Karpas-422 (cell line): ENCODE measurements around the gene OSBPL8. TPM values are rescaled to one million over a fixed set of nuclear protein-coding genes. Genes with fewer than 3 reads are reported as not detected.
"Not testable (repeated sequence)": the region's sequence is repeated elsewhere in the genome, so short reads cannot be mapped to it uniquely, and the experiment has no call there.

Source experiments
- DNase-seq: peaks from one replicate; pipeline ENCODE4 v3.0.0-alpha.2; 2015
- H2AFZ ChIP-seq: fragments of 200-600 bp; sonication (generic); 2 replicates; pipeline ENCODE4 v1.6.1; 2014; ENCODE audit warnings: antibody characterized with exemption, low read length, mixed read lengths
- H3K27ac ChIP-seq: fragments of 200-600 bp; sonication (generic); 2 replicates; pipeline ENCODE4 v1.5.1; 2014; ENCODE audit warnings: mild to moderate bottlenecking, low read length, moderate library complexity
- H3K27me3 ChIP-seq: fragments of 200-600 bp; sonication (generic); 2 replicates; pipeline ENCODE4 v1.6.1; 2014; ENCODE audit warnings: low read length, mixed read lengths
- H3K36me3 ChIP-seq: fragments of 200-600 bp; sonication (generic); 2 replicates; pipeline ENCODE4 v1.6.1; 2014; ENCODE audit warnings: low read length, mixed read lengths; ENCODE audit not compliant: insufficient read depth
- H3K4me1 ChIP-seq: fragments of 200-600 bp; sonication (generic); 2 replicates; pipeline ENCODE4 v1.6.1; 2014; ENCODE audit warnings: mild to moderate bottlenecking, low read length, mixed read lengths
- H3K4me2 ChIP-seq: fragments of 200-600 bp; sonication (generic); 2 replicates; pipeline ENCODE4 v1.6.1; 2014; ENCODE audit warnings: low read length, low read depth, mild to moderate bottlenecking; ENCODE audit not compliant: poor library complexity, severe bottlenecking
- H3K4me3 ChIP-seq: fragments of 200-600 bp; sonication (generic); 2 replicates; pipeline ENCODE4 v1.5.1; 2014; ENCODE audit warnings: mild to moderate bottlenecking, antibody characterized with exemption, low read length, mixed read lengths
- H3K79me2 ChIP-seq: fragments of 200-600 bp; sonication (generic); 2 replicates; pipeline ENCODE4 v1.6.1; 2014; ENCODE audit warnings: mild to moderate bottlenecking, low read length, mixed read lengths
- H3K9ac ChIP-seq: fragments of 200-600 bp; sonication (generic); 2 replicates; pipeline ENCODE4 v1.6.0; 2014; ENCODE audit warnings: low read length
- H3K9me2 ChIP-seq: fragments of 200-600 bp; sonication (generic), shearing (Covaris generic); replicated peaks from 2 replicates; pipeline ENCODE4 v1.6.0; 2014; ENCODE audit warnings: mild to moderate bottlenecking, low read length, moderate library complexity; ENCODE audit not compliant: insufficient read depth
- H3K9me3 ChIP-seq: fragments of 300-700, 200-600 bp; sonication (generic); 2 replicates; pipeline ENCODE4 v1.6.1; 2014; ENCODE audit warnings: low read length, mixed read lengths
- H4K20me1 ChIP-seq: fragments of 200-600 bp; sonication (generic); 2 replicates; pipeline ENCODE4 v1.6.1; 2014; ENCODE audit warnings: mild to moderate bottlenecking, antibody characterized with exemption, low read length, low read depth; ENCODE audit not compliant: insufficient read depth
- total RNA-seq: library from RNA; depleted of rRNA; stranded (reverse); fragments of >200 nt; shearing (Covaris generic); gene quantifications from 2 replicates; pipeline ENCODE4 v1.2.3, GENCODE V29; 2014; ENCODE audit warnings: low replicate concordance

Gene OSBPL8
- total RNA-seq, 1 experiment from 2014 or later: 116 TPM

GRCh38 chr12:76379261-76379660, 180.3 kb downstream of the OSBPL8 start:
- no peaks in the 10 kb centered on the region for H3K4me1 ChIP-seq
- no peaks in the 10 kb centered on the region for H3K9me2 ChIP-seq
- no peak overlapping the region for H3K9ac ChIP-seq
- no peaks in the 10 kb centered on the region for H3K9me3 ChIP-seq
- H3K36me3 ChIP-seq: peaks cover 70% of the 10 kb centered on the region
- DNase-seq: no peak
- H4K20me1 ChIP-seq: no peaks in the 10 kb centered on the region
- H2AFZ ChIP-seq: no peak overlapping the region
- H3K27me3 ChIP-seq: no peaks in the 10 kb centered on the region
- no peak overlapping the region for H3K4me2 ChIP-seq
- 0 out of 2 replicates have a peak, but pooled peaks cover 1% of the 10 kb centered on the region for H3K79me2 ChIP-seq
- H3K4me3 ChIP-seq: no peak overlapping the region
- no peak overlapping the region for H3K27ac ChIP-seq

GRCh38 chr12:76376876-76377275, 182.7 kb downstream of the OSBPL8 start:
- not testable (repeated sequence) for DNase-seq, H3K9me3 ChIP-seq, H3K27ac ChIP-seq, H2AFZ ChIP-seq, H3K4me2 ChIP-seq, H3K4me1 ChIP-seq, H3K4me3 ChIP-seq, H3K27me3 ChIP-seq, H3K9me2 ChIP-seq, H4K20me1 ChIP-seq, H3K9ac ChIP-seq, H3K79me2 ChIP-seq
- H3K36me3 ChIP-seq: peaks cover 79% of the 10 kb centered on the region

- Histone ChIP-seq H2AFZ (no peak overlapping the region), H3K9me3 (no peaks in the 10 kb centered on the region), H3K27ac (no peak overlapping the region), H3K79me2 (0 out of 2 replicates have a peak, but pooled peaks cover 2% of the 10 kb centered on the region), H4K20me1 (no peaks in the 10 kb centered on the region), H3K36me3 (peaks cover 79% of the 10 kb centered on the region), H3K9me2 (no peaks in the 10 kb centered on the region), H3K4me1 (no peaks in the 10 kb centered on the region), H3K9ac (no peak overlapping the region), H3K4me3 (no peak overlapping the region), H3K4me2 (no peak overlapping the region), H3K27me3 (no peaks in the 10 kb centered on the region)
- no peak for DNase-seq
These were observed 183.6 kb downstream of the OSBPL8 start for GRCh38 chr12:76375939-76376338.

GRCh38 chr12:76375470-76375869, 184.1 kb downstream of the OSBPL8 start:
- Histone ChIP-seq H3K79me2 (0 out of 2 replicates have a peak, but pooled peaks cover 2% of the 10 kb centered on the region), H3K4me2 (no peak overlapping the region), H3K4me1 (no peaks in the 10 kb centered on the region), H3K9me2 (no peaks in the 10 kb centered on the region), H3K27me3 (no peaks in the 10 kb centered on the region), H2AFZ (no peak overlapping the region), H3K9ac (no peak overlapping the region), H3K27ac (no peak overlapping the region), H4K20me1 (no peaks in the 10 kb centered on the region), H3K9me3 (no peaks in the 10 kb centered on the region), H3K36me3 (peaks cover 79% of the 10 kb centered on the region), H3K4me3 (no peak overlapping the region)
- DNase-seq: no peak

- no peak for DNase-seq
- Histone ChIP-seq H3K36me3 (peaks cover 82% of the 10 kb centered on the region), H3K4me3 (no peak overlapping the region)
These were observed 185.1 kb downstream of the OSBPL8 start for GRCh38 chr12:76374386-76375020.

GRCh38 chr12:76368230-76368629, 191.3 kb downstream of the OSBPL8 start:
- Histone ChIP-seq H2AFZ (no peak overlapping the region), H3K79me2 (no peaks in the 10 kb centered on the region), H3K27ac (no peak overlapping the region), H3K36me3 (peaks cover 73% of the 10 kb centered on the region), H3K4me2 (no peak overlapping the region), H3K9me2 (no peaks in the 10 kb centered on the region), H3K9me3 (no peaks in the 10 kb centered on the region), H3K27me3 (no peaks in the 10 kb centered on the region), H3K4me3 (no peak overlapping the region), H3K4me1 (no peaks in the 10 kb centered on the region), H4K20me1 (no peaks in the 10 kb centered on the region), H3K9ac (no peak overlapping the region)
- DNase-seq: no peak

More at GRCh38 chr12:76374386-76375020, 185.1 kb downstream of the OSBPL8 start:
- Histone ChIP-seq H3K79me2 (0 out of 2 replicates have a peak, but pooled peaks cover 2% of the 10 kb centered on the region), H4K20me1 (no peaks in the 10 kb centered on the region), H3K27me3 (no peaks in the 10 kb centered on the region), H3K9me3 (no peaks in the 10 kb centered on the region), H3K9me2 (no peaks in the 10 kb centered on the region), H2AFZ (no peak overlapping the region), H3K4me1 (no peaks in the 10 kb centered on the region), H3K27ac (no peak overlapping the region), H3K4me2 (no peak overlapping the region), H3K9ac (no peak overlapping the region)

- no peaks in the 10 kb centered on the region for H4K20me1 ChIP-seq
- DNase-seq: no peak
- H3K4me1 ChIP-seq: no peaks in the 10 kb centered on the region
- no peaks in the 10 kb centered on the region for H3K27me3 ChIP-seq
- no peak overlapping the region for H3K4me3 ChIP-seq
- no peaks in the 10 kb centered on the region for H3K9me2 ChIP-seq
- H3K79me2 ChIP-seq: peaks cover 4% of the 10 kb centered on the region; the same call in 1 of the 2 replicates
- H3K36me3 ChIP-seq: peaks cover 65% of the 10 kb centered on the region
- no peak overlapping the region for H3K27ac ChIP-seq
- H2AFZ ChIP-seq: no peak overlapping the region
- no peak overlapping the region for H3K9ac ChIP-seq
- H3K9me3 ChIP-seq: no peaks in the 10 kb centered on the region
- H3K4me2 ChIP-seq: no peak overlapping the region
These were observed 193.4 kb downstream of the OSBPL8 start for GRCh38 chr12:76366163-76366562.

- H3K79me2 ChIP-seq, H3K4me2 ChIP-seq, H3K9me3 ChIP-seq, H3K4me1 ChIP-seq, H3K9ac ChIP-seq, H3K9me2 ChIP-seq, H3K27me3 ChIP-seq, H3K4me3 ChIP-seq, H3K27ac ChIP-seq, H2AFZ ChIP-seq, H4K20me1 ChIP-seq, DNase-seq: not testable (repeated sequence)
- H3K36me3 ChIP-seq: peaks cover 45% of the 10 kb centered on the region
These were observed 195.4 kb downstream of the OSBPL8 start for GRCh38 chr12:76364131-76364530.
